H54 (cell line): ENCODE results near the gene KIF19.

Experiments used
- DNase-seq: peaks from one replicate; pipeline ENCODE4 v3.0.0; 2011; ENCODE audit warnings: low spot score, mixed read lengths; ENCODE audit not compliant: insufficient read length
- FAIRE-seq: peaks from 3 replicates; lab custom pipeline; 2011; peaks lifted over from hg19 to GRCh38; lab: Jason Lieb, UNC
- POLR2A ChIP-seq: IDR thresholded peaks from 2 replicates; pipeline ENCODE4 v1.6.1; 2011; ENCODE audit warnings: low read depth, mild to moderate bottlenecking, low read length

The KIF19 gene

DNA sequence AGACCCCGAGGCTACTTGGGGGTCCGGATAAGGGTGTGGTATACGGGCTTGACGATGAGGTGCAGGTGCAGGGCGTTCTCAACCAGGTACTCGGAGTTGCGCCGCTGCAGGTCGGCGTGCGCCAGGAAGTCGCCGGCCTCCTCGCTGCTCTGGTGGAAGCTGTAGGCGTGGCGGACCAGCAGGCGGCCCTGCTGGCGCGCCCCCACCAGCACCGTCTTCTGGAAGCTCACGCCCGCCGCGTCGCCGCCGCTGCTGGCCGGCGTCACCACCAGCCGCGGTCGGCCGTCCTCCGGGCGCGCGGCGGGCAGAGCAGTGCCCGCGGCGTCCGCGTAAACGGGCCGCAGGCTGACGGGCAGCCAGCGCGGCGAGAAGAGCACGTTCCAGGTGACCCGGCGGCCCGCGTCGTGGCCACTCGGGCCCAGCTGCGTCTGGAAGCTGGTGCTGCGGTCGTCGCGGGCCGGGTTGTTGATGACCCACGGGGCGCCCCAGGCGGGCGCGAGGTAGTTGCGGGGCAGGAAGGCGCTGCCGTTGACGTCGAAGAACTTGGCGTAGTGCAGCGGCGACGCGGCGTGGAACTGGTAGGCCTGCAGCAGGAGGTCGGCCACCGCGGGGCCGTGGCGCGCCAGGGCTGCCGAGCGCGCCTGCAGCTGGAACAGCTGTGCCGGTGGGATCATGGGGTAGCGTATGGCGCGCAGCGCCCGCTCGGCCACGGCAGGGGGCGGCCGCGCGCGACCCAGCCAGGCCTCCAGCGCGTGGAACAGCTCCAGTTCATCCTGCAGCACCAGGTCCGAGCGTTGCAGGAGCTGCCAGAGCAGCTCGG, 30.8 kb downstream of the KIF19 start:
- DNase-seq: no peak
- no peak for FAIRE-seq
- no peak for TF ChIP-seq POLR2A

DNA sequence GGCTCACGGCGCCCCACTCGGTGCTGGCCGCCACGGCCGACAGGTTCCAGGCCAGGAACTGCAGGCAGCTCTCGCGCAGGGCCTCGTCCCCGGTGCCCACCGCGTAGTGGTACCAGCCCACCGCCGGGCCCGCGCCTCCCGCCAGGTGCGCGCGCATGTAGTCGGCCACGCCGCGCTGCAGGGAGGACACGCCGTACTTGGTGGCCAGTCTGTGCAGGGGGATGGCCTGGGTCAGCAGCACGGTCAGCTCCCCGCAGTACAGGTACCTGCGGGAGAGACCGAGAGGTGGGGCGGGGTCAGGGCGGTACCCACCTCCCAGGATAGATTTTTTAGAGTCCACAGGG, 31.4 kb downstream of the KIF19 start:
- FAIRE-seq: no peak
- no peak for DNase-seq
- TF ChIP-seq POLR2A: no peak

DNA sequence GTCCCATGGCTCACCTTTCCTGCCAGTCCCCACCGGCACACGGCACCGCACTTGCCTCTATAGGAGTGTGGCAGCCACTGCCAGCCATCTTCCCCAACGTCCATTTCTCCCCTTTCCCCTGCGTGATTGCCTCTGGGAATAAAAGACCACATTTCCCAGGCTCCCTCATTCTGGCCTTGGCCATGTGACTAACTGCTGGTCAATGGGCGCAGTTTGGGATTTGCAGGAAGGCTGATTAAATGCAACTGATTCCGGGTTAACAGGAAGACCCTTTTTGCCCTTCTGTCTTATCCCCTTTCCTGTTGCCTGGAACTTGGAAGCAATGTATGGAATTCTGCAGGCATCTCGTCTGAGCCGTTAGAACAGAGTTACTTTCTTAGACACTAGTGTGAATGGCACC, 32.7 kb downstream of the KIF19 start:
- no peak for FAIRE-seq

DNA sequence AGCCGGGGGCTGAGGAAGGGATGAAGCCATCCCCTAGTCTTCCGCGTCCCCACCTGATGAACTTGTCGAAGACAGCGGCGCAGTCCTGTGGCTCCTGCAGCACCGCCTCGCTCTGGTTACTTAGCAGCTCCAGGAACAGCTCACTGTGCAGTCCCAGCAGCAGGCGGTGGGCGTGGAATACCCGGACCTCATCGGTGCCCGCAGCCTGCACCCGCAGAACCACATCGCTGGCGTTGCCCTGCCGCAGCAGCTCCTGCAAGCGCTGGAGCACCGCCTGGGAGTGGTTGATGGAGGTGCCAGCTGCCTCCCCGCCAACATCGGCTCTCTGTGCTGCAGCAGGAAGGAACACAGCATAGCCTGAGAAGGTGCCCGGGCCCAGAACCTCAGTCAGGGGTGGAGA, 33.9 kb downstream of the KIF19 start:
- FAIRE-seq (no peak), DNase-seq (no peak)
- no peak for TF ChIP-seq POLR2A

More for the DNA sequence above, 32.7 kb downstream of the KIF19 start:
- no peak for TF ChIP-seq POLR2A
- DNase-seq: no peak

DNA sequence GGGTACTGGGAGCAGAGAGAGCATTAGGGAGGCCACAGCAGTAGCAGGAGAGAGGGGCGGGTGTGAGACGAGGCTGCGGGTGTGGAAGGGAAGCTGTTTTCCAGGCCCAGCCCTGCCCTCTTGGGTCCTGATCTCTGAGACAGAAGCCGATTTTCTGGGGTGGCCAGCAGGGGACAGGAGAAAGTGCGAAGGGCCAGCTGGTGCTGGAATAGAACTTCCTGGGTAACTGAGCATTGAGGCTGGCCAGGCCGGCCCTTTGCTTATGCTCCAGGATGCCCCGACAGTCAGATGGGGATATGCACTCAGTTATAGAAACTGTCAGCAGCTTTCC, 34.8 kb downstream of the KIF19 start:
- no peak for FAIRE-seq
- TF ChIP-seq POLR2A: no peak
- DNase-seq: no peak

DNA sequence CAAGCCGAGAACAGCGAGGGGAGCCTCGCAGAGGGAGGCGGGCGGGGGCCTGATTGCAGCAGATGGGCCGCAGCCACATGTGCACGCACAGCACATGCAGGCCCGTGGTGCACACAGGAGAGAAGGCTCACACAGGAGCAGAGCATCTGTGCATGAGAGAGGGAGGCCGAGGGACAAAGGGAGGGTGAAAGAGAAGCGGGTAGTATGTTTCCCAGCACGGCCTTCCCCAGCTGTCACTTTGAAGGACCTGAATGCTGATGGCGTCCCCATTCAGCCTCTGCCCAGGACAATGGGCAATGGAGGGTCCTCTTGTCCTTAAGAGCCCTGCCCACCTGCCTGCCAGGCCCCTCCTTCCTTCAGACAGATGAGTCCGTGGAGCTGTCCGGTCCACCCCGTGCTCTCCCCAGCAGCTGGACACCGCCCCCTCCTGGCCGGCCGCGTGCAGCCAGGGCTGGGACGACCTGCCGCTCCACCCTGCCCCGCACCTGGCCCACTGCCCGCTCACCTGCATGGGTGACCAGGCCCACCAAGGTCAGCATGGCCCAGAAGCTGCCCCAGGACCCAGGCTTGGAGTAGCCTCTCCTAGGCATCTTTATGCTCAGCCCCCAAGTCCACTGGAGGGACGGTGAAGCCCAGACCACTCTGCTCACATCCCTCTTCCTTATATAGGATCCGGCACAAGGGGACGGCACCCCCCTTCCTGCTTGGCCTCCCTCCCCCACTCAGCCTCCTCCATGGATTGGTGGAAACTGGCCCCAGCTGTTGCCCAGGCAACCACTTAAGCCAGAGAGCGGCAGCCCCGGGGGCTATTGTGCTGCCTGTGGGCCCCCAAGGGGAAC, 35.4 kb downstream of the KIF19 start, which contains the start of gene BTBD17:
BTBD17 (minus strand) TSS at position 639 of the 839 bp plus-strand sequence; CDS start at position 590, 49 bp downstream.
- FAIRE-seq (no peak), DNase-seq (peak; percentile 72)
- TF ChIP-seq POLR2A: no peak

DNA sequence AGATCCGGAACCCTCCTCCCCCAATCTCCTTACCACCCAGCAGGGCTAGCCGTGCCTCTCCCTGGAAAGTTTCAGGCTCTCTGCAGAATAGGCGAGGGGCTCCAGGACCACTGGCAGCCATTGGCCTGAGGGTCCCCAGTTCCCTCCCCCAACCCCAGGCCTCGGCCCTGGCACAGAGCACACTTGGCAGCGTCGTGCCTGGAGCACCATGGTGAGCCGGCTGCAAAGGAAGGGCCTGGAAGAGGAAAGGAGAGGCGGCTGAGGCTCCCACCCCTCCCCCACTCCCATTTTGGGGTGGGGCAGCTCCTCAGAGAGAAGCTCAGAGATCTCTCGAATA, 36.0 kb downstream of the KIF19 start:
- TF ChIP-seq POLR2A: no peak
- DNase-seq: no peak

DNA sequence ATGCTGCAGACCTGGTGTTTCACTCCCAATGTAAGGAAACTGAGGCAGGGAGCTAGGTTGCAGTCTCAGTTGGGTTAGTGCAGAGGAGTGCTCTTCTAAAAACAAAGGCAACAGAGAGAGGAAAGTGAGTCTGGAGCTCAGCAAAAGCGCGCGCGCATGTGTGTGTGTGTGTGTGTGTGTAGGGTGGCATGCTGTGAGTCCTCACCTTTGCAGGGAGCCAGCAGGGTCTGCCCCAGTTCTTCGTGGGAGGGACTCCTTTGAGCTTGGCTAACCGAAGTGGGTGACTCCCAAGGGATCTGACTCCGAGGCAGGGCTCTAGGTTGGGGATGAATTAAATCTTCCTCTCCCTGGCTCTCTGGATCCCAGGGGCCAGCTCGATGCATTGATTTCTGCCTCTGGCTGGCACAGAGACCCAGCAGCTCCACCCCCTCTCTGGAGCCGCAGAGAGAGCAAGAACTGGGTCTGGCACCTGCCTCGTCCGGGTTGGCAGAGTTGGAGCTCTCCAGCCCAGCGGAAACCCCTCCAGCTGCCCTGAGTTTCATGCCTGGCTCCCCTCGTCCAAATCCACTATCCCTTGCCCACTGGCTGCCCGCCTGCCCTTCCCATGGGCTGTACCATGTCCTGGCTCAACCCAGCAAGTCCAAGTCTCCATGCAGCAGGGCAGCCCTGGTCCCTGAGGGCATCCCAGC, 36.9 kb downstream of the KIF19 start:
- FAIRE-seq (no peak), DNase-seq (no peak)
- no peak for TF ChIP-seq POLR2A

More for the DNA sequence above, 36.0 kb downstream of the KIF19 start:
- no peak for FAIRE-seq

DNA sequence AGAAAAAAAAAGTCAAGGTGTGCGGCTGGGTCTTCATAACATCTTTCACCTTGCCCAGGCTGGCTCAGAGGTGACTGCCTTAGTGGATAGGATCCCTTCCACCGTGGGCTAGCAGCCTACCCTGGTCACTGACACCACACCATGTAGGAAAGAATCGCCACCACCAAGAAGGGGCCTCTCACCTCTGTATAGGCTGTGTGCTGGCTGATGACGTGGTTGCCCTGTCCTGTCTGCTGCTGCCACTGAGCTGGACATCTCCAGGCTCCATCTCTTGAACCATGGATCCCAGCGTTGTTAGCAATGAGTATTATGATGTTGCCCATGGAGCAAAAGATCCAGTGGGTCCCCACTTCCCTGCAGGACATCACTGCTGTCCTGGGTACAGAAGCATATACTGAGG, 41.2 kb downstream of the KIF19 start, which contains the start of gene GPR142:
GPR142 (plus strand) TSS at position 301 of the 400 bp plus-strand sequence. CDS start 2,035 bp downstream, outside the sequence.
- no peak for TF ChIP-seq POLR2A
- DNase-seq: no peak
- no peak for FAIRE-seq

DNA sequence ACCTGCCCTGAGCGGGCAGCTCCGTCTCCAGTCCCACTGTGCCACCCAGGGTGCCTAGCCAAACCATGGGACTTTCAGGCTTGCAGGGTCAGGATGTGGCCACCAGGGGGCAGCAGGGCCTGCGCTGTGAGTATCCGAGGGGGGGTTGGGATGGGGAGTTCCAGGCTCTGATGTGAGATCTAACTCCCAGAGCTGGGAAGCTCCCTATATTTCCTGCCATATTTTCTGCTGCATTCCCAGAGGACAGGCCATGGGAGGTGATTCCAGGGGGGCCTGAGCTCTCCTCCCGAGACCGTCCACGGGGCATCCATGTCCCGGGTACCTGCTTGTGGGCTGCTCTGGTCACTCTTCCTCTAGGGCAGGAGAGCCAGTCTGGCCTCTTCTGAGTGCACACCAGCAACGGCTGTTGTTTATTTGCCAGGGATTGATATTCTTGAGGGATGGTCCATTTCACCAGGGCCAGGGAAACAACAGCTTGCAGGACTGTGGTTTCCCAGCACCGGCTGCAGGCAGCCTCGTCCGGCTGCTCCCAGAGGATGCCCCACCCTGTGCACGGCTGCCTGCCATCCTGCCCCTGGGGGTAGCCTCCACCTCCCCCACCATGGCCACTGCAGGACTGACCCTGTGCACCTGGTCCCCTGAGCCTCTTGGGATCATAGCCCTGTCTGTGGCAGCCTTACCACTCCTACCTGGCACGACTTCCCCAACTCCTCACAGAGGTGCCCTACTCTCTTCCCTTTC, 42.5 kb downstream of the KIF19 start:
- FAIRE-seq: no peak
- peak; percentile 92 for DNase-seq

DNA sequence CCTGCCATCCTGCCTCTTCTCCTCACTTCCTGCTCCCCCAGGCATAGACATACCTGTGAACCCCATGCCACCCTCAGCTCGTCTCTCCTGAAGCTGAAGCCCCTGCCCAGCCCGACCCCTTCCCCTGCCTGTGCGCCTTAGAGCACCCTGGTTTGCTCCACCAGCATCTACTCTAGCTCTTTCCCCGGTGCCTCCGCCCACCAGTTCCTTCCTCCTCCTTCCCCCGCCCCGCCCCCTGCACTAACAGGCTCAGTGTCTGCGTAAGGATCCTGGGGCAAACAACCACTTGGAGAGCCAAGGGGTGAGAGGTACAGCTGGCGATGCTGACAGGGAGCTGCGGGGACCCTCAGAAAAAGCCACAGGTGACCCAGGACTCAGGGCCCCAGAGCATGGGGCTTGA, 43.2 kb downstream of the KIF19 start:
- TF ChIP-seq POLR2A: no peak
- DNase-seq (no peak), FAIRE-seq (no peak)

More for the DNA sequence above, 42.5 kb downstream of the KIF19 start:
- TF ChIP-seq POLR2A: no peak

DNA sequence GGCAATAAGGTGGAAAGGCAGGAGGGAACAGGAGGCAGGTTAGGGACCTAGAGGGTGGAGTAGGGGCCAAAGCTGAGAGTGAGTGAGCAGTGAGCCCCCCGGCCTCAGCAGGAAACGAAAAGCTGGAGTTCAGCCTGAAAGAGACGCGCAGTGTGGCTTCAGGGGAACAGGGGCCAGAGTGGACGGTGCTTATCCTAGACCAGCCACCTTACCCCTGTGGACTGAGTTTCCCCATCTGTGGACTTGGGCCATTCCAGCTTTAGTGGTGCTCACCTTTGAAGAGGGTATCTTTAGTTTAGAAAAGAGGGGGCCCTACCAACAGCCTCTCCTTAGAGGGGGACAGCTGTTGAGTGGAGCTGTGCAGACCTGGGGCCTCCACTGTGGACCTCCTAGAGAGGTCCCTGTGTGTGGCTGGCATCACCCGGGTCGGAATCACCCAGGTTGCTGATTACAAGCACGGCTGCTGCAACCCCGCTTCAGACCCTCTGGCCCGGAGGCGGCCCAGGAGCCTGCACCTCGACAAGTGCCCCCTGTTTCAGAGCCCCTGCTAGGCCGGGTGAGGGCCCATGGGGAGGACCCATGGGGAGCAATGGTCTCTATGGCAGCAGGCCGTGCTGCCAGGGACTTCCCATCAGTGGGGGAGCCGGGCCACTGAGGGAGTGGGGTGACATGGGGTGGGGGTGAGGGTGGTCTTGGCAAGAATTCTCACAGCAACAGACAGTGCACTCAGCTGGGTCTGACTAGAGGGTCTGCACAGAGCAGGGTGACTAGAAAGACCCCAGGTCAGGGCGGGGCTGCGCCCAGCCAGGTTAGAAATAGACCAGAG, 43.9 kb downstream of the KIF19 start:
- FAIRE-seq (no peak), DNase-seq (no peak)
- no peak for TF ChIP-seq POLR2A
